ENCODE data around the gene C1orf174. TPM values are rescaled to one million over a fixed set of nuclear protein-coding genes. Genes with fewer than 3 reads are reported as not detected.

The C1orf174 gene
- total RNA-seq, 1 donor from 2014 or later: 22.1 TPM

GRCh38 chr1:3893190-3893589 is 6.9 kb downstream of the C1orf174 start:
- no peak overlapping the region for H3K4me3 Mint-ChIP-seq (ENCODE audit: unreplicated experiment)
- no peak overlapping the region for H3K27ac Mint-ChIP-seq (ENCODE audit: unreplicated experiment)
- H3K9me3 Mint-ChIP-seq (ENCODE audit: unreplicated experiment): no peaks in the 10 kb centered on the region
- no peak for DNase-seq (ENCODE audit: extremely low spot score, unreplicated experiment)
- peaks cover 24% of the 10 kb centered on the region for H3K36me3 Mint-ChIP-seq (ENCODE audit: unreplicated experiment)
- H3K4me1 Mint-ChIP-seq (ENCODE audit: unreplicated experiment): peaks cover 11% of the 10 kb centered on the region
- H3K27me3 Mint-ChIP-seq (ENCODE audit: unreplicated experiment): no peaks in the 10 kb centered on the region
- TF ChIP-seq, protein P1, sequence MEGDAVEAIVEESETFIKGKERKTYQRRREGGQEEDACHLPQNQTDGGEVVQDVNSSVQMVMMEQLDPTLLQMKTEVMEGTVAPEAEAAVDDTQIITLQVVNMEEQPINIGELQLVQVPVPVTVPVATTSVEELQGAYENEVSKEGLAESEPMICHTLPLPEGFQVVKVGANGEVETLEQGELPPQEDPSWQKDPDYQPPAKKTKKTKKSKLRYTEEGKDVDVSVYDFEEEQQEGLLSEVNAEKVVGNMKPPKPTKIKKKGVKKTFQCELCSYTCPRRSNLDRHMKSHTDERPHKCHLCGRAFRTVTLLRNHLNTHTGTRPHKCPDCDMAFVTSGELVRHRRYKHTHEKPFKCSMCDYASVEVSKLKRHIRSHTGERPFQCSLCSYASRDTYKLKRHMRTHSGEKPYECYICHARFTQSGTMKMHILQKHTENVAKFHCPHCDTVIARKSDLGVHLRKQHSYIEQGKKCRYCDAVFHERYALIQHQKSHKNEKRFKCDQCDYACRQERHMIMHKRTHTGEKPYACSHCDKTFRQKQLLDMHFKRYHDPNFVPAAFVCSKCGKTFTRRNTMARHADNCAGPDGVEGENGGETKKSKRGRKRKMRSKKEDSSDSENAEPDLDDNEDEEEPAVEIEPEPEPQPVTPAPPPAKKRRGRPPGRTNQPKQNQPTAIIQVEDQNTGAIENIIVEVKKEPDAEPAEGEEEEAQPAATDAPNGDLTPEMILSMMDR (IDR thresholded peaks at IDR 0.05): no peak

DNA sequence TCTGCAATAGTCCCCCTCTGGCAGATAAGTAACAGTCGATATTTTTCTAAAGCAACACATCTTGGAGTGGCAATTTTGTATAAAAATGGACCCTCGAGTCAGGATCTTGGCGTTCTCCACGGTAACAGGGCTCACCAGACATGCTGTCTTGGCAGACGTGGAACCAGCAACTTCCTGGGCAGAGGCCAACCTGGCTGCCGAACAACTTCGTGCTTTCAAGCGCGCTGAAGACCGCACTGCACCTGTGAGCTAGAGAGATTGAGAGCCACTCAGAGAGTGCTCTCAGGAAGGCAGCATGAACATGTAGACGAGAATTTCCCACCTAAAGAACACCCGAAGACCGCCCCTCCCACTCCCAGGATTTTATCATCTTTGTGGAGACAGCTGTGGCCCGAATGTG is 7.3 kb downstream of the C1orf174 start:
- no peak for DNase-seq (ENCODE audit: extremely low spot score, unreplicated experiment)
- H3K27ac Mint-ChIP-seq (ENCODE audit: unreplicated experiment): no peak overlapping the region
- no peaks in the 10 kb centered on the region for H3K27me3 Mint-ChIP-seq (ENCODE audit: unreplicated experiment)
- TF ChIP-seq, protein P1 (IDR thresholded peaks at IDR 0.05): no peak
- H3K36me3 Mint-ChIP-seq (ENCODE audit: unreplicated experiment): peaks cover 28% of the 10 kb centered on the region
- H3K4me3 Mint-ChIP-seq (ENCODE audit: unreplicated experiment): no peak overlapping the region
- H3K4me1 Mint-ChIP-seq (ENCODE audit: unreplicated experiment): peaks cover 9% of the 10 kb centered on the region
- no peaks in the 10 kb centered on the region for H3K9me3 Mint-ChIP-seq (ENCODE audit: unreplicated experiment)

DNA sequence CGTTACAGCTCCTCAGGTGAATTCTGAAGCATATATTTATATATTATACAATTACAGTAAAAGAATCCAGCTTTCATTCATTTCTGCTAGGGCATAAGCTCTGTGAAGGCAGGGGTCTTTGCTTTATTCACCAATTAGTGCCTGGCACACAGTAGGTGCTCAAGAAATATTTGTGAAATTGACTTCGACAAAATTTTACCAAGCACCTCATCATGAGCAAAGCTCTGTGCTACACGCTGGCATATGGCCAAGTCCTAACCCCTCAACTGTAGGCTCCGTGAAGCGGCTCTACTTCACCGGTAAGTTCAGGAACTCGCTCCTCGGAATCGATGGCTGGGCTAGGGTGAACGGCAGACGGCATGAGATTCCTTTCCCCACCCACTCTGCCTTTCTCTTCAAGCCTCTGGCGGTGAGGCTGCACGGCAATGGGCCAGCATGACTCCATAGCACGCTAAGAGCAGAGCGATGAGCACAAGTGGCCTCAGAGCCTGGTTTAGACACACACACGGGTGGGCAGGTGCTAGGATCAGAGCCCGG is 8.7 kb downstream of the C1orf174 start:
- no peak for DNase-seq (ENCODE audit: extremely low spot score, unreplicated experiment)
- Mint-ChIP-seq H3K4me3 (ENCODE audit: unreplicated experiment) (no peak overlapping the region), H3K36me3 (ENCODE audit: unreplicated experiment) (peaks cover 27% of the 10 kb centered on the region), H3K9me3 (ENCODE audit: unreplicated experiment) (no peaks in the 10 kb centered on the region), H3K27me3 (ENCODE audit: unreplicated experiment) (no peaks in the 10 kb centered on the region), H3K4me1 (ENCODE audit: unreplicated experiment) (peaks cover 4% of the 10 kb centered on the region), H3K27ac (ENCODE audit: unreplicated experiment) (no peak overlapping the region)
- TF ChIP-seq, protein P1 (IDR thresholded peaks at IDR 0.05): no peak

- no peaks in the 10 kb centered on the region for H3K27me3 Mint-ChIP-seq (ENCODE audit: unreplicated experiment)
- TF ChIP-seq, protein P1 (IDR thresholded peaks at IDR 0.05): no peak
- H3K4me1 Mint-ChIP-seq (ENCODE audit: unreplicated experiment): peaks cover 2% of the 10 kb centered on the region
- no peak overlapping the region for H3K27ac Mint-ChIP-seq (ENCODE audit: unreplicated experiment)
- no peaks in the 10 kb centered on the region for H3K9me3 Mint-ChIP-seq (ENCODE audit: unreplicated experiment)
- H3K36me3 Mint-ChIP-seq (ENCODE audit: unreplicated experiment): peaks cover 30% of the 10 kb centered on the region
- H3K4me3 Mint-ChIP-seq (ENCODE audit: unreplicated experiment): no peak overlapping the region
- no peak for DNase-seq (ENCODE audit: extremely low spot score, unreplicated experiment)
Observed at GRCh38 chr1:3890389-3891328, 9.4 kb downstream of the C1orf174 start.

- no peak overlapping the region for H3K4me3 Mint-ChIP-seq (ENCODE audit: unreplicated experiment)
- TF ChIP-seq, protein P1 (IDR thresholded peaks at IDR 0.05): no peak
- no peak overlapping the region for H3K27ac Mint-ChIP-seq (ENCODE audit: unreplicated experiment)
- no peaks in the 10 kb centered on the region for H3K4me1 Mint-ChIP-seq (ENCODE audit: unreplicated experiment)
- no peak for DNase-seq (ENCODE audit: extremely low spot score, unreplicated experiment)
- H3K27me3 Mint-ChIP-seq (ENCODE audit: unreplicated experiment): no peaks in the 10 kb centered on the region
- peaks cover 30% of the 10 kb centered on the region for H3K36me3 Mint-ChIP-seq (ENCODE audit: unreplicated experiment)
- H3K9me3 Mint-ChIP-seq (ENCODE audit: unreplicated experiment): no peaks in the 10 kb centered on the region
Observed at GRCh38 chr1:3889936-3890335, 10.1 kb downstream of the C1orf174 start.
